Psoas muscle (tissue), 8 donors: Measurements from ENCODE around the gene ERCC2. TPM values are rescaled to one million over a fixed set of nuclear protein-coding genes. Genes with fewer than 3 reads are reported as not detected.

Experiments
- ATAC-seq, 4 donors: fragments of 200-7000 bp; cut with Tn5 transposase; one replicate each; pipeline ENCODE4 v1.9.1; 2020; ENCODE audit warnings: moderate library complexity in 3 of 4, mild to moderate bottlenecking in 2 of 4
- DNase-seq, 2 donors: peaks; one replicate each; pipeline ENCODE4 v3.0.0-alpha.2; 2020
- H3K27ac ChIP-seq: fragments of 200-600 bp; one replicate; pipeline ENCODE4 v1.8.0; 2022
- H3K27me3 ChIP-seq, 3 donors: fragments of 200-600 bp in 1 of 3; one replicate each; pipeline versions ENCODE4 v1.6.1 to v1.8.0; 2013 to 2022; ENCODE audit warnings: low read length in 2 of 3, mild to moderate bottlenecking in 2 of 3, moderate library complexity in 1 of 3; ENCODE audit not compliant: insufficient read depth in 3 of 3
- H3K36me3 ChIP-seq, 2 donors: fragments of 200-600 bp in 1 of 2; one replicate each; pipeline versions ENCODE4 v1.6.1 to v1.8.0; 2013 to 2022; ENCODE audit warnings: low read depth in 1 of 2, mild to moderate bottlenecking in 1 of 2, moderate library complexity in 1 of 2; ENCODE audit not compliant: insufficient read depth in 1 of 2
- H3K4me1 ChIP-seq: fragments of 200-600 bp; one replicate; pipeline ENCODE4 v1.8.0; 2022
- H3K4me3 ChIP-seq: fragments of 200-600 bp; one replicate; pipeline ENCODE4 v1.8.0; 2022; ENCODE audit warnings: mild to moderate bottlenecking
- H3K9me3 ChIP-seq: fragments of 200-600 bp; one replicate; pipeline ENCODE4 v1.8.0; 2022
- CTCF ChIP-seq: fragments of 200-600 bp; IDR thresholded peaks from one replicate; pipeline ENCODE4 v1.8.0; 2022; ENCODE audit warnings: antibody characterized with exemption
- WGBS, 3 donors: extraction: QIAGEN DNeasy Blood & Tissue Kit; methylation state at CpG; one replicate each; pipeline versions ENCODE4 v1.1.6 to v1.1.7; 2013; 5-methylcytosine and 5-hydroxymethylcytosine counted together
- intact Hi-C, 2 donors: fragments of 100-400 bp; cut with DNase I; formaldehyde crosslinking; loops; one replicate each; pipeline versions ENCODE4 v1.11.0 to v1.14.2; 2022
- polyA plus RNA-seq, 3 donors: library from polyadenylated mRNA; stranded (reverse); fragments of 200-250 nt; gene quantifications; one replicate each; pipeline ENCODE4 v1.2.3, GENCODE V29; 2013
- total RNA-seq, 4 donors: library from RNA; stranded (reverse); fragmentation: NEBNext Ultra II Directional in 2 of 4; extraction: Animal tissue kit (Norgen Biotek cat#: 25700) in 2 of 4; gene quantifications; one replicate each; pipeline versions ENCODE4 v1.2.1 to v1.2.4, GENCODE V29; 2021 to 2023
- donor health status: healthy with polysubstance abuse.
- donor health status: DM: no; HTN: no; CAD: no; lungs with moderate emphysema.
- donor health status: Bipolar disorder and iron deficiency.
- donor health status: healthy.
- donor health status: DM: yes; HTN: yes; CAD: no.
- donor health status: DM: no; HTN: no; CAD: no.
- donor health status: DM: no; HTN: no; CAD: no.
- donor health status: DM: yes; HTN: yes; CAD: no.

The ERCC2 gene
- total and polyA plus RNA-seq, 7 donors, result 5.0 to 16.4 (median 9.3) TPM

- Histone ChIP-seq H3K4me3 (no peak overlapping the region), H3K27ac (peak overlapping the region; percentile 72), H3K9me3 (peaks cover 5% of the 10 kb centered on the region), H3K36me3 (peaks cover 0 to 45% of the 10 kb centered on the region in 2 donors), H3K4me1 (peaks cover 21% of the 10 kb centered on the region), H3K27me3 (no peaks in the 10 kb centered on the region)
- DNase-seq (no peak), ATAC-seq (peak in 2 of 4 donors; percentile 6 to 27)
- WGBS, 3 donors, result 33 to 53% (median 36%) methylated on average over 16 to 18 of the region's 18 CpGs
- no peak for TF ChIP-seq CTCF
- intact Hi-C loops, result no loop called here
Observed at GRCh38 chr19:45306518-45307027, 63.8 kb downstream of the ERCC2 start.

DNA sequence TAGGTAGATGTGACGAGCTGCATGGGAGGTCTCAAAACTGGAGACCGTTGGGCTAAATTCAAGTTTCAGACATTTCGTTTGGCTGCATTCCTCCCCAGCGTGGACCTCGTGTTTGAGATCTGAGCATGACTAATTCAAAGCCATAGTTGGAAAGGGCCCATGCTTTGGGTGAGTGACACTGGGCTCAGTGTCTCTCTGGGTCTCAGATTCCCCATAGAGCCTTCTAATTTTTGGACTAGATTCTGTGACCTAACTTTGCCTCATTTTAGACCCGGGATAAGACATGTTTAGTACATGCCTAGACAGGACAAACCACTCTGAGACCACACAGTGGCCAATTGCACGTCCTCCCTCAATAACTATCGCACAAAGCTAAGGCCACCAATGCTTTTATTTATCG, 64.3 kb downstream of the ERCC2 start:
- ATAC-seq (peak in 3 of 4 donors; percentile 46 to 59 (median 48)), DNase-seq (no peak)
- no peak for TF ChIP-seq CTCF
- intact Hi-C loops, result no loop called here
- WGBS, 3 donors, result 25 to 36% (median 28%) methylated on average over 9 of the region's 9 CpGs
- Histone ChIP-seq H3K36me3 (peaks cover 0 to 40% of the 10 kb centered on the region in 2 donors), H3K27ac (peak overlapping the region; percentile 72), H3K27me3 (no peaks in the 10 kb centered on the region), H3K9me3 (peaks cover 5% of the 10 kb centered on the region), H3K4me1 (peaks cover 18% of the 10 kb centered on the region), H3K4me3 (no peak overlapping the region)

GRCh38 chr19:45305421-45305820, 65.0 kb downstream of the ERCC2 start:
- Histone ChIP-seq H3K27ac (peak overlapping the region; percentile 72), H3K9me3 (peaks cover 5% of the 10 kb centered on the region), H3K4me3 (no peak overlapping the region), H3K27me3 (no peaks in the 10 kb centered on the region), H3K4me1 (peaks cover 18% of the 10 kb centered on the region), H3K36me3 (peaks cover 0 to 37% of the 10 kb centered on the region in 2 donors)
- ATAC-seq (peak in 2 of 4 donors; percentile 23 to 28), DNase-seq (no peak)
- intact Hi-C loops, result no loop called here
- no peak for TF ChIP-seq CTCF
- 10 to 21% (median 15%) methylated on average over 5 of the region's 5 CpGs for WGBS, 3 donors

GRCh38 chr19:45305007-45305406, 65.4 kb downstream of the ERCC2 start:
- Histone ChIP-seq H3K9me3 (peaks cover 5% of the 10 kb centered on the region), H3K27me3 (no peaks in the 10 kb centered on the region), H3K36me3 (peaks cover 0 to 37% of the 10 kb centered on the region in 2 donors), H3K4me1 (peaks cover 18% of the 10 kb centered on the region), H3K27ac (peak overlapping the region; percentile 72), H3K4me3 (no peak overlapping the region)
- TF ChIP-seq CTCF, result no peak
- intact Hi-C loops, result no loop called here
- ATAC-seq (peak; percentile 24 to 52 (median 26)), DNase-seq (no peak)
- 20 to 26% (median 23%) methylated on average over 4 of the region's 4 CpGs for WGBS, 3 donors
